ENCODE results near the gene SLK.

The SLK gene

DNA sequence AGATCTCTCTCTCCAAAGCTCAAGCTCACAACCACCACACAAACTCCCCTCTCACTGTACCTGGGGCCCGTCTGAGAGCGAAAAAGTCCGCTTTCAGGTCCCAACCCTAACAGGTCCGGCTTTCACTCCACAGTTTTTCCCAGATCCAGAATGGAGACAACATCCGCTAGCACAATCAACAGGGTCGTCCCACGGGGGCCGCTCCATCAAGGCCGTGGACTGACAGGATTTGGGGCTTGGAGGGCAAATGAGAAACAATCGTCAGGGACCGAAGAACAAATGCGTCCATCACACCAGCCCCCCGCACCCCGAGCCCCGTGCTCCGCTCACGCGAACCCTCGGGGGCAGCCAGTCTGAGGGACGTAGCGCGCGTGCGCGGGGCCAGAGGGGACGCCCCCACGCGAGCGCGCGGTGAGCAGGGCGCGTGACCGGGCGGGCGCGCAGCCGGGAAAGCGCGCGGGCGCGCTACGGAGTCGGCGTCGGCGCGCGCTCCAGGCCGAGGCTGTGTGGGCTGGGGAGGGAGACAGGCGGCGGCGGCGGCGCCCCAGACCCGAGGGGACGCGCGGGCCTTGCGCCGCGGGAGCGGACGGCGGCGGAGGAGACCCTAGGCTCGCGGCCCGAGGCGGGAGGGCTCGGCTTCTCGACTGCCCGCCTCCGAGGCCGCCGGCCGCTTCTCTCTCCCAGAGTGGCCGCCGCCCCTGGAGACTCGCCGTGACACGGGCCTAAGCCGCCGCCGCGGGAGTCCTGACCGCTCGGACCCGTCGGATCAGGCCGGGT, at the start of gene SLK:
Gene SLK (plus strand): TSS at position 470 of the 777 bp plus-strand sequence. CDS start 606 bp downstream, outside the sequence.
- DNase-seq = peak; percentile 82 to 86

DNA sequence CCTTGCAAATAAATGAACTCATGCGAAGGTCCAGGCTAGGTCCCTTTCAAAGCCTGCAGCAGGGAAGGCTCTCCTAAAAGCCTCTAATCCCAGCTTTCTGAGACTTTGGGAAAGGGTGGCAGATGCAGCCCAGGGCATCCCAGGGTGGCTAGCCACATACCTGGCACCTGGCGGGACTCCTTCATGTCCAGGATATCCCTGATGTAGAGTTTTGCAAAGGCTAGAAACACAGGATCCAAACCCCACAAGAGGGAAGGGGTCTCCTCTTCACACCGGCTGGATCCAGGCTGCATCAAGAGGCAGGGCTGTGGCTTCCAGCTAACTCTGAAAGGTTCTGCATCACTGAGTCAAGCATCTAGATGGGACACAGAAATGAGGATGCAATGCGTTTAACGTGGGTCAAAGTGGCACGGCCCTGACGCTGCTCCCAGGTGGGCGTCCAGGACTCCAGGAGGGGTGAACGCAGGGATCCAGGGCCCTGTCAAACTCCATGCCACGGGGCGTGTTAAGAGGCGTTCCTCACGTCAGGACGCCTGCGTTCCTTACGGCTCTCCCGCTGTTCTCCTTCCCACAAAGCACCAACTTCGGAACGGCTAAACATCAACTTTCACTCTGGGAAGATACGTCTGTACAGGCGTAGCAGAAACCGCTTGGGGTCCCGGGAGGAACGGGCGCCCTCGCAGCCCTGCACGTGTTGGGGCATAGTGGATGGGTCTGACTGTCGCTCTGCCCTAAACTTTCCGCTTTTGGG, 49.5 kb upstream of the SLK start:
- DNase-seq = peak; percentile 26 to 32

DNA sequence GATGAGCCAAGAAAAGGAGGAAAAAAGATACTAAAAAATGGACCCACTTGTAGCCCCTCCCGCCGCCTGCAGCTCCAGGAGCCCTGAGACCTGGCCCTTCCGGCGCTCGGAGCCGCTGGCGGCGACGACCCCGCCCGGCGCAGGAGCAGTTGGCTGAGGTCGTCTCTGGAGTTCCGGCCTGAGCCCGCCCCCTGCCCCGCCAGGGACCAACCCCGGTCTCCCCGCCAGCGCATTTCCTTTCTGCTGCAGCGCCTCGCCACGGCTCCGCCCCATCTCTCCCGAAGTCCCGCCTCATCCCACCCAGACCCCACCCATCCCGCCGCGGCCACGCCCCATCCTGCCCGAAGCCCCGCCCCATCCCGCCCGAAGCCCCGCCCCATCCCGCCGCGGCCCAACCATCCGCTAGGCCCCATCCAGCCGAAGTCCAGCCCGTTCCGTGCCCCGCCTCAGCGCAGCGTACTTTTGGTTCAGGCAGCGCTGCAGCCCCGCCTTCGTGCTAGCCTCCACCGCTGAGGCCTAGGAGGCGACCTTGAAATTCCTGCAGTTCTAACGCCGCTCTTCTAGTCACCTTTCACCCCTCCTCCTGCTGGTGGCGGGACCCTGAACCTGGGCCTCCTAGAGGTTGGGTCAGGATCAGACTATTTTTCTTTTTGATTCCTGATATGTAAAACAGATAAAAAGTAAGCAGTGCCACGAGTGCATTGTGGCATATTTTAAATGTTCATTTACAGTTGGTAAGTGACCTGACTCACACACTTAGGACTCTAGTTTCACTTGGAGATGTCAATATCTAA, 48.7 kb upstream of the SLK start, which contains the start of gene STN1:
Gene STN1 (minus strand): TSS at position 132 of the 794 bp plus-strand sequence. CDS start 590 bp downstream, outside the sequence.
- peak; percentile 93 to 95 for DNase-seq

DNA sequence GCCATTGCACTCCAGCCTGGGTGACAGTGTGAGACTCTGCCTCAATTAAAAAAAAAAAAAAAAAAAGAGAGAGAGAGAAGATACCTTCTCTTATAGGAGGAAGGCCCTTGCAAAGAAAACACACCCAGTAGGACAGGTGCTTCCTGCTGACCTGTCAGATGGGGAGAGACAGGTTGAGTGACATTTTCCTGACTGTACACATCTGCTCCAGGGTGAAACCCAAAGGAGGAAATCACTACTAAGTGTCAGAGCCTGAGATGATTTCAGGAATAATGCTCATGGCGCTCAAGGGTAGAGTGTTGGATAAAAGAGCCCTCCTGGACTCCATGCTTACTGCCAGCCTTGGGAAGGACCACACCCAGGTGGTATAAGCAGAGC, 47.3 kb upstream of the SLK start:
- no peak for DNase-seq

DNA sequence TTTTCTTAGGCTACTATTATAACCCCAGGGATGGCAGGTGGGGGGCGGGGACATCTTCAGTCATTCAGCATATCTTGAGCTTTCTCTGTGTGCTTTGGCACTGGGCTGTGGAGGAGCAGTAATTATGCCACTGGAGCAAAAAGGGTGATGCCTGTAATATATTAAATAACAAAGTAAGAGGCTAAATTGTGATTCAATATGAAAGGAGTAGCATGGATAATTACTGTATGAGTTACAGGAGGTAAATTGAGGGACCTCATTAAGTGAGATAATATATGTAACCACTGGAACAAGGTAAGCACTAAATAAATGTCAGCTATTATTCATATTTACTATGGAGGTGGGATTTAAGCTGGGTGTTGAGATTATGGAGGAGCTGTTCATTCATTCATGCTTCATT, 45.7 kb upstream of the SLK start:
- no peak for DNase-seq

DNA sequence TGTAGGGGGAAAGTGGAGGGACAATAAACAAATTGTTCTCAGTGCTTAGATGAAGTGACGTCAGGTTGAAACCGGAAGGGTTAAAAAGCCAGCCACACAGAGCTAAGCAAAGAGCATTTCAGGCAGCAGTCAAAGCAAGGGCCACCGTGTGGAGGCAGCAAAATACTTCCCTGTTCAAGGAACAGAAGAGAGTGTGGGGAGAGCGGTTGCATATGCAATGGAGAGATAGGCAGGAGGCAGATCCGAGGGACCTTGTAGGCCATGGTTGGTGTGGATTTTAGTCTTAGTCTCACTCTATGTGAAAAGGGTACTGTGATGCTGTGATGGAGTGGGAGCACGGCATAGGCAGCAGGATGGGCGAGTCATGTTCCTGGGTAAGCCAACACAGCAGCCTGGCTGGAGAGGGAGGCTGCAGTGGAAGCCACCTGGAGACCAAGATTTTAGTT, 45.2 kb upstream of the SLK start:
- DNase-seq = peak; percentile 47 to 61

DNA sequence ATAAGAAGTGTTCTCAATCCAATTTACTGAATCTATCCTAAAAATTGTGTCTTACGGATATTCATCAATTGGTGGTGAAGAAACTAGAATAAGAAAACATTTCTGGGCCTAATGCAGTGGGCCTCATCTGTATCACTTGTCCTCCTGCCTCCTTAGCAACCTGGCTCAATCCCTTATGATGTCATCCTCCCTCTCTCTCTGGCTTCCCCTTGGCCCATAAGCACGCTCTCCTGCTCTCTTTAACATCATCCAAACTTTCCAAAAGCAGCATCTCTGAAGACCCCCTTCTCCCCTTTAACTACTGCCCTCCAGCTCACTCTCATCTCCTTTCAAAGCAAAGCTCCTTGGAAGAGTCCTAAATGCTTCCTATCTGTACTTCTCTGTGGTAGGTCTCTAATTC, 44.3 kb upstream of the SLK start:
- DNase-seq = no peak

DNA sequence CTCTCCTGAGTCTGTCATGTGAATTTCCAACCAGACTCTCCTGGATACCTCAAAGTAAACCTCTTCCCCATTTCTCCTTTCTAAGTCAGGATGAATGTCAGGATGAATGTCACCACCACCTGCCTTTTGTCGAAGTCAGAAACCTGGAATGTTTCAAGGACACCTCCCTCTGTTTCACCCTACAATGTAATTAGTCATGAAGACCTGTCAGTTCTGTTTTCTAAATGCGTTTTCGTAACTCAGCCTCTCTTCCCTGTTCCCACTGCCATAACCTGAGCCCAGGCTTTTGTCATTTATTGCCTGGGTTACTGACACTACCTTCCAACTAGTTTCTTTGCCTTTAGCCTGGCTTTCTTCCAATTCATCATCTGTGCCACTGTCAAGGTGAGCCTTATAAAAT, 43.4 kb upstream of the SLK start:
- no peak for DNase-seq

DNA sequence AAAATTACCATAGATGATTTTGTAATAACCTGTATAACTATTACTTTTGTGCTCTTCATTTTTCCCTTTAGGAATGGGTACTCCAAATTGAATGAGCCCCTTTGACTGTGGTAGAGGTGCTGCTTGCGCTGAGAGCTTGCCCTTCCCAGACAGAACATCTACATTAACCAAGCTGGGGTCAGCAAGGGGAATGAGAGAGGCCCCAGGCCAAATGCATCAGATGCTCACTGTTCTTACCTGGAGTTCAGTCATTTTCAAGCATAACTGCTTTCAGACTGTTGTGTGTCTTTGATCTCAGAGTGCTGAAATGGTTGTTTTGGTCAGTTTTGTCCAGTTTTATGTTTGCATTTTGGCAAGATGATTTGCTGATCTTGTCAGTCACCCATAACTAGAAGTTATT, 41.3 kb upstream of the SLK start:
- no peak for DNase-seq

DNA sequence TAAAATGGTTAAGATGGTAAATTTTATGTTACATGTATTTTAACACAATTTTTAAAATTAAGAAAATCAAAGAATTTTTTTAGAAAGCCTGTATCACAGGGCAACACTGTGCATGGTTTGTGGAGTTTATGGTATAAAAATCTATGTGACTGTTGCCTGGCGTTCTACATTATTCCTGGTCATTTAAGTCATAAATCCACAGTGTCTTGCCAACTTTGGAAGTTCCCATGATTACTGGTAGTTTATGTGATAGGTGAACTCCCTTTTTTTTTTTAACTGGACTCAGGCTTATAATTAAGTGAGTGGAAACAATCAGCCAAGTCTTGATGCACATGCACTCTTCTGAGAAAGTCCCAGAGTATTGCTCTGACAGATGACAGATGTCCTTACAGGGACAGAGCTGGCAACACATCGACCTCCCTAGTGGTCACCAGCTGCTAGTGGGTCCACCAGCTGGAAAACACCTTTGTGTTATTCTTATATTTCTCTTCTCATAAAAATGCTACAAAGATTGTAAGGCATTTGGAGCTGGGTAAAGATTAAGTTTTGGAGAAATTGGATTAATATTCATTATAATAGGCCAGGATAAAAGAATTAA, 40.1 kb upstream of the SLK start:
- DNase-seq = peak; percentile 11 to 18

DNA sequence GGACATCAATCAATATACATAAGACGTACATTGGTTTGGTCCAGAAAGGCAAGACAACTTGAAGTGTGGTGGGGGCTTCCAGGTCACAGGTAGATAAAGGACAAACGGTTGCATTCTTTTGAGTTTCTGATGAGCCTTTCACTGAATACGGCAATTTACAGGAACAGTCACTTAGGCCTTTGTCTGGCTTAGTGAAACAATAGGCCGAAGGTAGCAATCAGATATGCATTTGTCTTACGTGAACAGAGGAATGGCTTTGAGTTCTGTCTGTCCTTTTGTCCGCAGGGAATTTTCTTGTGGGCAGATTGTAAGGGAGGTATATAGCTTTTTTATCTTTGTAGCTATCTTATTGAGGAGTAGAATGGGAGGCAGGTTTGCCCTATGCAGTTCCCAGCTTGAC, 38.2 kb upstream of the SLK start:
- DNase-seq = no peak

DNA sequence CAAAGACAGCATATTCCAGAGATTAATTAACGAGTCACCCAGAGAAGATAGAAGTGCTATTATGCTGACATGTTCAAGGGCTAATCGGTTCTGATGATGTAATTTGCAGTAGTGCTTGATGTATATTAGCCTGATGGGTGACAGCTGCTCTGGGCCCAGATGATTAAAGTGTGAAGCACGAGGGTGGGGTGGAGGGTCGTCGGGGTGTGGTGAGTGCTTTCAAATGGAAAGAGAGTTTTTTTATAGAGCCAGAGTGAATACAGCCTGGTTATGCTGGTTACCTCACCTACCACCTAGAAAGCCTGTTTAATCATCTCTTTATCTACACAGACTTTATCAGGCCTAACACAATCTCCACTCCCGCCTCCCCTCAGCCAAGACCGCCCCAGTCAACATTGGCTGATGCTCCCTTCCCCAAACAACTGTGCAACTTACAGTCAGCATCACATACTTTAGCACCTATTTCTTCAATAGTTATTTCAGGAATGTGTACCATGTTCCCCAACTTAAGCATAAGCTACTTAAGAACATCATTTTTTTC, 37.5 kb upstream of the SLK start:
- no peak for DNase-seq

DNA sequence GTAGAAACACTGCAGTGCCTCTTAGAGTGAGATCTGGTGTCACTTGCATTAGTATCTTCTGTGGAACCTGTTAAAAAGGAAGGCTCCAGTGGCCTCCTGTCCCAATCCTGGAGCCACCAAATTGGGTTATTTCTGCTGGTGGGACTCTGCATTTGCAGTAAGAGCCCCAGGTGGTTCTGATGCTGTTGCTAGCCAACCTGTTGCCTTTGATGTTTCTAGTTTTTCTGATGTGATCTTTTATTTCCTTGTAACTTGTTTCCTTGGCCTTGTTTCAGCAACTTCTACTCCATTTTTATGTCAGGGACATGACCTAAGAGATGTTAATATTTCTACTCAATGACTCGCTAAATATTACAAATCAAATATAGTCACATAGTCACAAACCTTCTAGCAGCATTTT, 36.5 kb upstream of the SLK start:
- DNase-seq = no peak

DNA sequence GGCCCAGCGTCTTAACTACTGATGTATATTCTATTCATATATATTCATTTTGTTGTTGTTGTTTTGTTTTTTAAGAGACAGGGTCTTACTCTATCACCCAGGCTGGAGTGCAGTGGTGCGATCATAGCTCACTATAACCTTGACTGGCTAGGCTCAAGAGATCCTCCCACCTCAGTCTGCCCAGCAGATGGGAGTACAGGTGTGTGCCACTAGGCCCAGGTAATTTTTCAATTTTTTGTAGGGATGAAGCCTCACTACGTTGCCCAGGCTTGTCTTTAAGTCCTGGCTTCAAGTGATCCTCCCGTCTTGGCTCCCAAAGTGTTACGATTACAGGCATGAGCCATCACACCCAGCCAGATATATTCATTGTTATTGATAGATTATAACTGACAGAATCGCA, 36.1 kb upstream of the SLK start:
- DNase-seq = no peak

DNA sequence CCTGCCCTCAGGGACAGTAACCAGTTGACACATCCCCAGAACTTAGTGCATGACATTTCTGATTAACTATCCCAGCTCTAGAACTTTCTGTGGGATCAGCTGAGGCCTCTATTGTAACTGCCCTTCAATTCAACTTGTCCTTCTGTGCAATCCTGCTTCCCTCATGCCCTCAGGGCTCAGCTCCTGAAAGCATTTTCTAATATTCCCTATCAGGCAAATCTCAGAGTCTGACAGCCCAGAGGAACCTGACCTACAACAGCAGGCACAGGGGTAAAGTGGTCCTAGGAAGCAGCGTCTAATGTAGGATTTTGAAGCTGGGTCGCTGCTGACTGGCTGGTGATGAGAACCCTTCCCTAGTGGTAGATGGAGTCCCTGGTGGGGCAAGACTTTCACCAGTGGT, 35.3 kb upstream of the SLK start:
- no peak for DNase-seq

DNA sequence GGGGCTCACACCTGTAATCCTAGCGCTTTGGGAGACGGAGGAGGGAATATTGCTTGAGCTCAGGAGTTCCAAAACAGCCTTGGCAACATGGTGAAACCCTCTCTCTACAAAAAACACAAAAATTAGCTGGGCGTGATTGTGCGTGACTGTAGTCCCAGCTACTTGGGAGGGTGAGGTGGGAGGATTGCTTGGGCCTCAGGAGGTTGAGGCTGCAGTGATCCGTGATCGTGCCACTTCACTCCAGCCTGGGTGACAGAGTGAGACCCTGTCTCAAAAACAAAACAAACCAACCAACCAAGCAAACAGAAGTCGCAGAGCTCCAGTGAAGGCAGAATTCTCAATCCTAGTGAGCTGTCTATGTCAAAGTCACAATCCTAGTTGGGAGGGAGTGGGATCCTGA, 34.7 kb upstream of the SLK start:
- no peak for DNase-seq

DNA sequence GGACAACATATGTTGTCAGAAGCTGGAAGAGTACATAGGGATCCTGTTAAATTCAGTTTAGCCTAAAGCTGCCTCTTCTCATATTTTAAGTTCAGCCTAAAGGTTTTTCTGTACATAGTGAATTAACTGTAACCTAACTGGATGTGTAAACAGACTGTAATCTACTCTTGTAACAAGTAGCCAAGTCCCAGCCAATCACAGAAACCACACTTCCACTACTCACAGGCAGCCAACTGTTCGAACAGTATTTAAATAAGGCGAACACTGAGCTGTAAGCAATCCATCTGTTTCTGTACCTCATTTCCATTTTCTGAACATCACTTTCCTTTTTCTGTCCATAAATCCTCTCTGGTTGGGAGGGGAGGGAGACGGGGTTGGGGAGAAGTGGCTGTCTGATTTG, 34.0 kb upstream of the SLK start:
- no peak for DNase-seq

DNA sequence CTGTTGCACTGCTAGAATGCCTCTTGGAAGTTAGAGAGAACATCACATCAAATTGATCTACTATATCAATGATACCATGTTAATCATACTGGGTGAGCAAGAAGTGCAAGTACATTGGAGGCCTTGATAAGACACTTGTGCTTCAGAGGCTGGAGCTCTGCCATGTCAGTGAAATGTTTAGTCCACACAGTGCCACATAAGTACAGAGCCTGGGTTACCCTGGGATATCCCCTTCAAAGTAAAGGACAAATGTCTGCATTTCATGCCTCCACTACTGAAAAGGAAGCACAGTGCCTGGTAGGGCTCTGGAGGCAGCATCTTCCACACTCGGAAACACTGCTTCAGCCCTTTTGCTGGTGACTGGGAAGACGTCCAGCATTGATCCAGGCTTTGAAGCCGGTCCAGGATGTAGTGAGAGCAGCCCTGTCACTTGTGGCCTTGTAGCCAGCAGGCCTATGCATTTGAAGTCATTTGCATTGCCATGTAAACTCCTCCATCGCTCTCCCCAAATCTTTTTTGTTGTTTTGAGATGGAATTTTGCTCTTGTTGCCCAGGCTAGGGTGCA, 33.3 kb upstream of the SLK start:
- DNase-seq = no peak

DNA sequence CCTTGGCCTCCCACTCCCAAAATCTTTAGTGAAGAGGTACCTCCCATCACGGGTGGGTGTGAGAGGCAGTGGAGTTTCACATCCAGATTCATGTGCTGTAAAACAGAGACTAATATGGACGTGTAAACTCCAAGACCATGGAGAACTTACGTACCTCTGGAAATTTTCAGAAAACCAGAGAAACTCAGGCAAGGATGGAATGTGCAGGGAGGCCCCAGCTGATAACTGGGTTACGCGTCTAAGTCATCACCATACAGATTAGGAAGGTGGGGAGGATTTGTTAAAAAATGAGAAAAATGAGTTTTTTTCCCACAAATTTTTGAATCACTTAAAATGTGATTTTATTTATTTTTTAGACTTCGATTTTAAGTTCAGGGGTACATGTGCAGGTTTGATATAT, 32.6 kb upstream of the SLK start:
- DNase-seq = no peak

DNA sequence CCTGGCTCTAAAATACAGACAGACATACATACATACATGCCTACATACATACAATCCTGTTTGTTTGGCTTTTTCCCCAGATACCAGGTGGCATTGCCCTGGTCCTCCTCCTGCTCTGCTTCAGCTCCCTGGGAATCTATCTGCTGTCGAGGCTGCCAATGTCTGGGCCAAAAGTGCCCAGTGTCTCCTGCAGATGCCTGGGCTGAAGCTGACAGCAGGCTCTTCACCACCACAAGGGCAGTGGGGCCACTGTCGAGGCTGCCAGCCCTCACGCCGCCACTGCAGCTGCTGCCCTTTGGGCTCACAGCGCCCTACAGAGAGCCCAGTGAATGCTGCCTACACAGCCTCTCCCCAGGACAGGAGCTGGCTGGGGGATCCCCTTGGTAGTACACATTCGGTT, 30.9 kb upstream of the SLK start:
- DNase-seq = no peak

DNA sequence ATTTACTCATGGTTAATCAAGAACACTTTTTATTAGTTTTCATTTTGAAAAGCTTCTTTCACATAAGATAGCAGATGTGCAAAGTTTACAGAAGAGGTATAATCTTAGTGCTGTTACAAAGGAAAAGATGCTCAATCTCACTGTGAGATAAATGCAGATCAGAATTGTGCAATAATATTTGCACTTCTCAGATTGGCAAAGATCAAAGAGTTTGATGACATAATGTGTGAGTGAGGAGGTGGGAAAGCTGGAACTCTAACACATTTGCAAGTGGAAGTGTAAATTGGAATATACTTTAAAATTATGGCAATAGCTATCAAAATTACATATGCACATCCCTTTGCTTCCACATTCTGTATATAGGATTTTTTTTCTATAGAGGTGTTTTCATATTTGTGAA, 27.4 kb upstream of the SLK start:
- no peak for DNase-seq

DNA sequence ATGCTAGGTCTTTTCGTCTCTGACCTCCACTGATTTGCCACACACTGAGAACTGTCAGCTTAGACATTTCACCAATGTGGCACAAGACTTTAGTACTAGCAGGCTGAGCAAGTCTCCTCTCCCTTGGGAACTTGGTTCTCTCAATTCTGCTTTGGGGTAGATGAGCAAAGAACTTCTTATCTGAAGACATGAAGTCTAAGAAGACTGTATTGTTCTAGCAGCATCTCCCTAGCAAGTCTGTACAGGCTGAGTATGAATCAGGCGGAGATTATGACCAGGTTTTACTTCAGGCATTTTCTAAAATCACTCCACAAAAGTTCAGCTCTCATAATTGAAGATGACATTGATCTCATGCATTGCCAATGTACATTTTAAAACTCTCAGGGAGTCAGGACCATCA, 25.1 kb upstream of the SLK start:
- no peak for DNase-seq
